ENCODE data around the gene TOP3A. TPM values are rescaled to one million over a fixed set of nuclear protein-coding genes. Genes with fewer than 3 reads are reported as not detected.

The TOP3A gene
- total and polyA plus RNA-seq, 8 donors: 7.6 to 311 (median 23.5) TPM

DNA sequence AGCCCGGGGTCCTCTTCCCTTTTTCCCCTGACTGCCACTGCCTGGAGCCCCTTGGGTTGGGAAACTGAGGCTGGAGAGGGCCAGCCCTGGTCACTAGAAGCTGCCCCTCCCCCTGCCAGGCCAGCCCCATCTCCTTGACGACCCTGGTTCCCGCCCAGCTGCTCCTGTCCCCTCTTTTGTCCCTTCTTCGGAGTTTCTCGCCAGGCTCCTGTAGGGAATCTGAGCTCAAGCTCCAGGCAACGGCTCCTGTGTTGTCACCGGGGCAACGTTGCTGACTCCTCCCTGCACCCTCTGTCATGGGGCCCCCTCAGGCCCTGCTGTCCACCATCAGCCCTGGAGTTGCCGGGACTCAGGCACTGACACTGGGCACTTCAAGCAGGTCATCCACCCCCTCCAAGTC, 83.6 kb downstream of the TOP3A start:
- H3K27me3 ChIP-seq: no peaks in the 10 kb centered on the region
- no peak overlapping the region for H3K4me3 ChIP-seq
- 66 to 74% (median 74%) methylated on average over 7 to 9 of the region's 9 CpGs for WGBS, 5 donors
- H3K4me1 ChIP-seq: peaks cover 6 to 14% (median 11%) of the 10 kb centered on the region in 4 donors
- no peaks in the 10 kb centered on the region for H3K9me3 ChIP-seq
- H3K27ac ChIP-seq: no peak overlapping the region
- peaks cover 13 to 46% (median 41%) of the 10 kb centered on the region in 4 donors for H3K36me3 ChIP-seq
- TF ChIP-seq POLR2AphosphoS5 (IDR thresholded peaks at IDR 0.05): no peak
- TF ChIP-seq POLR2A (IDR thresholded peaks at IDR 0.05): no peak
- TF ChIP-seq, protein P1, sequence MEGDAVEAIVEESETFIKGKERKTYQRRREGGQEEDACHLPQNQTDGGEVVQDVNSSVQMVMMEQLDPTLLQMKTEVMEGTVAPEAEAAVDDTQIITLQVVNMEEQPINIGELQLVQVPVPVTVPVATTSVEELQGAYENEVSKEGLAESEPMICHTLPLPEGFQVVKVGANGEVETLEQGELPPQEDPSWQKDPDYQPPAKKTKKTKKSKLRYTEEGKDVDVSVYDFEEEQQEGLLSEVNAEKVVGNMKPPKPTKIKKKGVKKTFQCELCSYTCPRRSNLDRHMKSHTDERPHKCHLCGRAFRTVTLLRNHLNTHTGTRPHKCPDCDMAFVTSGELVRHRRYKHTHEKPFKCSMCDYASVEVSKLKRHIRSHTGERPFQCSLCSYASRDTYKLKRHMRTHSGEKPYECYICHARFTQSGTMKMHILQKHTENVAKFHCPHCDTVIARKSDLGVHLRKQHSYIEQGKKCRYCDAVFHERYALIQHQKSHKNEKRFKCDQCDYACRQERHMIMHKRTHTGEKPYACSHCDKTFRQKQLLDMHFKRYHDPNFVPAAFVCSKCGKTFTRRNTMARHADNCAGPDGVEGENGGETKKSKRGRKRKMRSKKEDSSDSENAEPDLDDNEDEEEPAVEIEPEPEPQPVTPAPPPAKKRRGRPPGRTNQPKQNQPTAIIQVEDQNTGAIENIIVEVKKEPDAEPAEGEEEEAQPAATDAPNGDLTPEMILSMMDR (IDR thresholded peaks at IDR 0.05): no peak
- no peak for TF ChIP-seq EP300 (IDR thresholded peaks at IDR 0.05)
- DNase-seq: peak in 1 of 2 donors; percentile 52
- intact Hi-C loops (cut with DNase I; ENCODE audit: low total_unique reads): no loop called here

DNA sequence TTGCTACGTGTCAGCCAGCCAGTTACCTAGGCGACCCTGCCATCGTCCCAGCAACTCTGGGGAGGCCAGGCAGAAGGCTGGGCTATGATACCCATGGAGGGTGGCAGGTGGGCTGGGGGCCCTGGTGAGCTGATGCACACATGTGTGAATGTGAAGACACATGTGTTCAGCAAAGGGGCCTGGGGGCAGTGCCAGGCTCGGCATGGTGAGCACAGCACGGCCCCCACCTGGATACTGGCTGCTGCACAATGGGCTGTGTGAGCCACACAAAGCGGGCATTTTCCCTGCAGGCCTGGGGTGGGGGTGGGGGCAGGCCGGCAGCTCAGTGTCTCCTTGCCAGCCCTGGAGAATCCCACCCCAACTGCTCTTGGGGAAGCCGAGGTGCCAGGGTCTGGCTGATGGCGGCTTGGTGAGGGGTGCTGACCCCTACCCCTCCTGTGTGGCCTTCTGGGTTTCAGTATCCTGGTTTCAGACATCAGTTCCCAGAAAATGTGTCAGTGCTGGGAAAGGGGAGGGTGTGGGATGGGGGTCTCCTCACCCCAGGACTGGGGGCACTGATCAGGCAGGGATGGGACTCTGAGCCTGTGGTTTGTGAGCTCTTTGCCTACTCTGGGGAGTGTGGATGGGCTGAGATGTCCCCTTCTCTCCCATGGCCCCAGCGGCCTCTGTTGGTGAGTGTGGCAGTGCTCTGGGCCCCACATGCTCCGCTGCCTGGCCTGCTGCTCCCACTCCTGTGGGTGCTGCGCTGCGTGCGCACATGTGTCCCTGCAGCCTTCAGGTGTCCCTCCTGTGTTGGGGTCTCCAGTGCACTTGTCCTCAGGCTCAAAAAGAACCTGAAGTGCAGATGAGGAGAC, 84.3 kb downstream of the TOP3A start:
- 81 to 90% (median 86%) methylated on average over 8 to 14 of the region's 14 CpGs for WGBS, 5 donors
- no peak overlapping the region for H3K4me3 ChIP-seq
- no peaks in the 10 kb centered on the region for H3K9me3 ChIP-seq
- DNase-seq: no peak
- intact Hi-C loops (cut with DNase I; ENCODE audit: low total_unique reads): no loop called here
- no peak for TF ChIP-seq EP300 (IDR thresholded peaks at IDR 0.05)
- TF ChIP-seq, protein P1 (IDR thresholded peaks at IDR 0.05): no peak
- TF ChIP-seq POLR2A (IDR thresholded peaks at IDR 0.05): no peak
- no peak for TF ChIP-seq POLR2AphosphoS5 (IDR thresholded peaks at IDR 0.05)
- peaks cover 12 to 40% (median 35%) of the 10 kb centered on the region in 4 donors for H3K36me3 ChIP-seq
- H3K4me1 ChIP-seq: peaks cover 9 to 18% (median 14%) of the 10 kb centered on the region in 4 donors
- no peak overlapping the region for H3K27ac ChIP-seq
- H3K27me3 ChIP-seq: no peaks in the 10 kb centered on the region

DNA sequence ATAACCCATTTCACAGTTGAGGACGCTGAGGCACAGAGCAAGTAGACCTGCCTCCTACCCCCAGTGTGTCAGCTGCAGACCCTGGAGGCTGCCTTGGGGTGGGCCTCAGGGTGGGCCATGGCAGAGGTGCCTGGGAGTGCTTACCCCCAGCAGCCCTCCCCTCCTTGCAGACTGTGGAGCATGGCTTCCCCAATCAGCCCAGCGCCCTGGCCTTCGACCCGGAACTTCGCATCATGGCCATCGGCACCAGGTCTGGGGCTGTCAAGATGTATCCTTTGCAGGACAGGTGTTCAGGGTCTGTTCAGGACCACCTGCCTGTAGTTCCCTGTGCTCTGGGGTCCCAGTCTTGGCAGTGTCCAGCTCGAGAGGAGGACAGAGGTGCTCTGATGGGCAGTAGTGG, 85.0 kb downstream of the TOP3A start:
- 93 to 100% (median 95%) methylated on average over 3 to 7 of the region's 7 CpGs for WGBS, 5 donors
- Histone ChIP-seq H3K36me3 (peaks cover 10 to 32% (median 27%) of the 10 kb centered on the region in 4 donors), H3K9me3 (no peaks in the 10 kb centered on the region), H3K4me3 (no peak overlapping the region), H3K27ac (no peak overlapping the region), H3K4me1 (peaks cover 12 to 22% (median 19%) of the 10 kb centered on the region in 4 donors), H3K27me3 (no peaks in the 10 kb centered on the region)
- intact Hi-C loops (cut with DNase I; ENCODE audit: low total_unique reads): no loop called here
- DNase-seq: no peak
- TF ChIP-seq POLR2A (IDR thresholded peaks at IDR 0.05) (no peak), EP300 (IDR thresholded peaks at IDR 0.05) (no peak), POLR2AphosphoS5 (IDR thresholded peaks at IDR 0.05) (no peak)
- TF ChIP-seq, protein P1 (IDR thresholded peaks at IDR 0.05): no peak

- WGBS, 5 donors: 77 to 86% (median 85%) methylated on average over 4 of the region's 4 CpGs
- H3K27ac ChIP-seq: no peak overlapping the region
- no peaks in the 10 kb centered on the region for H3K9me3 ChIP-seq
- DNase-seq: no peak
- no peak overlapping the region for H3K4me3 ChIP-seq
- H3K4me1 ChIP-seq: peaks cover 16 to 25% (median 22%) of the 10 kb centered on the region in 4 donors
- H3K36me3 ChIP-seq: peaks cover 6 to 27% (median 22%) of the 10 kb centered on the region in 4 donors
- intact Hi-C loops (cut with DNase I; ENCODE audit: low total_unique reads): no loop called here
- no peaks in the 10 kb centered on the region for H3K27me3 ChIP-seq
- TF ChIP-seq EP300 (IDR thresholded peaks at IDR 0.05) (no peak), POLR2AphosphoS5 (IDR thresholded peaks at IDR 0.05) (no peak), POLR2A (IDR thresholded peaks at IDR 0.05) (no peak)
- TF ChIP-seq, protein P1 (IDR thresholded peaks at IDR 0.05): no peak
Observed at GRCh38 chr17:18229254-18229653, 85.5 kb downstream of the TOP3A start.
